Right cardiac atrium (tissue), 5 donors: ENCODE results near the gene RXRB. TPM values are rescaled to one million over a fixed set of nuclear protein-coding genes. Genes with fewer than 3 reads are reported as not detected.

Source experiments
- ATAC-seq, 2 donors: fragments of 200-7000 bp; cut with Tn5 transposase; one replicate each; pipeline versions ENCODE4 v1.8.0 to v1.9.1; 2020; ENCODE audit warnings: moderate library complexity in 2 of 2, mild to moderate bottlenecking in 1 of 2
- DNase-seq, 3 donors: peaks; one replicate each; pipeline ENCODE4 v3.0.0-alpha.2; 2020
- H3K27ac ChIP-seq: one replicate; pipeline ENCODE4 v1.5.1; 2013; ENCODE audit warnings: mild to moderate bottlenecking, low read length, control low read depth, moderate library complexity
- H3K27me3 ChIP-seq: one replicate; pipeline ENCODE4 v1.6.1; 2013; ENCODE audit not compliant: control insufficient read depth, insufficient read depth
- H3K4me1 ChIP-seq: one replicate; pipeline ENCODE4 v1.6.1; 2013; ENCODE audit warnings: low read length; ENCODE audit not compliant: control insufficient read depth, insufficient read depth
- H3K4me3 ChIP-seq: one replicate; pipeline ENCODE4 v1.5.1; 2013; ENCODE audit warnings: low read length, control low read depth
- H3K9me3 ChIP-seq: one replicate; pipeline ENCODE4 v1.6.1; 2013; ENCODE audit warnings: low read length; ENCODE audit not compliant: control insufficient read depth
- whole genome bisulfite sequencing: extraction: QIAGEN DNeasy Blood & Tissue Kit; methylation state at CpG from one replicate; pipeline ENCODE4 v1.1.7; 2013; 5-methylcytosine and 5-hydroxymethylcytosine counted together
- intact Hi-C, 4 donors: fragments of 100-400 bp; cut with DNase I; formaldehyde crosslinking; loops; one replicate each; pipeline versions ENCODE4 v1.11.0 to v1.14.0; 2022 to 2023
- polyA plus RNA-seq: library from polyadenylated mRNA; stranded (reverse); fragments of 200-250 nt; gene quantifications from one replicate; pipeline ENCODE4 v1.2.3, GENCODE V29; 2013
- total RNA-seq, 4 donors: library from RNA; stranded (reverse); fragmentation: NEBNext Ultra II Directional; extraction: Animal tissue kit (Norgen Biotek cat#: 25700); gene quantifications; one replicate each; pipeline ENCODE4 v1.2.1, GENCODE V29; 2021
- donor health status: healthy with polysubstance abuse.
- donor health status: DM: no; HTN: yes; CAD: no.
- donor health status: DM: no; HTN: no; CAD: no.
- donor health status: DM: no; HTN: yes; CAD: no; lungs with severe emphysema.
- donor health status: DM: yes; HTN: yes; CAD: no.

The RXRB gene
- total and polyA plus RNA-seq, 5 donors: 31.7 to 44.8 (median 33.6) TPM

GRCh38 chr6:33204165-33204414, 3.6 kb upstream of the RXRB start:
- H3K4me3 ChIP-seq: no peak overlapping the region
- DNase-seq (no peak), ATAC-seq (no peak)
- no peak overlapping the region for H3K27ac ChIP-seq
- peaks cover 15% of the 10 kb centered on the region for H3K4me1 ChIP-seq
- 5% methylated on average over 4 of the region's 4 CpGs for WGBS
- intact Hi-C loops: no loop called here
- H3K27me3 ChIP-seq: no peaks in the 10 kb centered on the region
- no peaks in the 10 kb centered on the region for H3K9me3 ChIP-seq

DNA sequence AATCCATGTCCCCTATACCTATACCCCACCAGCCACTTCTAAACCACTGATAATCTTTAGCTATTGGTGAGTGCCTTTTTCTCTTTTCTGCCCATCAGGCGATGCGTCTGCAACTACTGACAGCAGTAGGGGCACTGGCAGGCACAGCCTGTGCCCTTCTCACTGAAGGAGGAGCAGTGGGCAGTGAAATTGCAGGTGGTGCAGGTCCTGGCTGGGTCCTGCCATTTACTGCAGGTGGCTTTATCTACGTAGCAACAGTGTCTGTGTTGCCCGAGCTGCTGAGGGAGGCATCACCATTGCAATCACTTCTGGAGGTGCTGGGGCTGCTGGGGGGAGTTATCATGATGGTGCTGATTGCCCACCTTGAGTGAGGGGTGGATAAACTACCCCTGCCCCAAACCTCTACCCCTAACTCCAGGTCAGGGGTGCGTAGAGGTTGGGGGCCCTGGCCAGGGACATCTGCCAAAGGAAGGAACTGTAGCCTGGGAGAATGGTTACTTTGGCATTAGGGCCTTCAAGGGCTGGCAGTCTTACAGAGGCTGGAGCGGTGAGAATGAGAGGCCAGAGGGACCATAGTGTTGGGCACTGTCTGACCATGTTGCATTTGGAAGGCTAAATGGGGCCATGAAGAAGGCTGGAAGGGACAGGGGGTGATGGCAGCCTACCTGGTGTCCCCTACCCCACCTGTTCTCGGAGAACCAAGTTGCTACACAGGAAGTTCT, 3.1 kb upstream of the RXRB start:
- H3K27me3 ChIP-seq: no peaks in the 10 kb centered on the region
- peaks cover 15% of the 10 kb centered on the region for H3K4me1 ChIP-seq
- no peak overlapping the region for H3K27ac ChIP-seq
- WGBS: 82% methylated on average over 7 of the region's 7 CpGs
- DNase-seq: no peak
- ATAC-seq: no peak
- intact Hi-C loops: no loop called here
- no peak overlapping the region for H3K4me3 ChIP-seq
- H3K9me3 ChIP-seq: no peaks in the 10 kb centered on the region

DNA sequence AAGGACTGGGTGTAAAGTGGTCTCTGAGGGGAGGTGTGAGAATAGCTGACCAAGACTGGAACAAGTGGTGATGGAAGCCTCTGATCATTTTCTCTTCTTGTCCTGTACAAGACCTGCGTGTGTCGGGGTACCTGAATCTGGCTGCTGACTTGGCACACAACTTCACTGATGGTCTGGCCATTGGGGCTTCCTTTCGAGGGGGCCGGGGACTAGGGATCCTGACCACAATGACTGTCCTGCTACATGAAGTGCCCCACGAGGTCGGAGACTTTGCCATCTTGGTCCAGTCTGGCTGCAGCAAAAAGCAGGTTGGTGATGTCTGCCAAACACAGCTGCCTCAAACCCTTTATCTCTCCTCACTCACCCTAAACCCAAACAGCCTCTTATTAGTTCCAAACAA, 2.3 kb upstream of the RXRB start:
- WGBS: 87% methylated on average over 6 of the region's 6 CpGs
- no peak overlapping the region for H3K27ac ChIP-seq
- peaks cover 15% of the 10 kb centered on the region for H3K4me1 ChIP-seq
- H3K27me3 ChIP-seq: no peaks in the 10 kb centered on the region
- no peak overlapping the region for H3K4me3 ChIP-seq
- no peak for DNase-seq
- no peaks in the 10 kb centered on the region for H3K9me3 ChIP-seq
- ATAC-seq: no peak
- intact Hi-C loops: no loop called here

DNA sequence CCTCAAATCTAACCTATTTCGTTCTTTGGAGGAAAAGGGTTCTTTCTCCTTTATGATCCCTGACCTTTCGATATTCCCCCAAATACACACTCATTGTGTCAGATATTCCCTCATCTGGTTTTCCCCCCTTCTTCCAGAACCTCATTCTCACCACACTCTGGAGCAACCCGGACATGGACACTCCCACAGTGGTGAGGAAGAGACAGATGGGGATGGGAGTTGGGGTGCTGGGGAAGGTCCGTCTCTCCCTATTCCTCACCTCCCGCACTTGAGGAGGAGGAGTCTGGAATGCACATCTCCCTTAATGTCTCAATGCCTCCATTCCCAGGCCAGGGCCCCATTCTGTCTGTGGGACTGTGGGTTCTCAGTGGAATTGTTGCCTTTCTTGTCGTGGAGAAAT, 1.5 kb upstream of the RXRB start:
- intact Hi-C loops: no loop called here
- Histone ChIP-seq H3K27me3 (no peaks in the 10 kb centered on the region), H3K9me3 (no peaks in the 10 kb centered on the region), H3K4me1 (peaks cover 15% of the 10 kb centered on the region), H3K4me3 (peak overlapping the region; percentile 85), H3K27ac (no peak overlapping the region)
- DNase-seq (no peak), ATAC-seq (no peak)
- WGBS: 79% methylated on average over 6 of the region's 6 CpGs

DNA sequence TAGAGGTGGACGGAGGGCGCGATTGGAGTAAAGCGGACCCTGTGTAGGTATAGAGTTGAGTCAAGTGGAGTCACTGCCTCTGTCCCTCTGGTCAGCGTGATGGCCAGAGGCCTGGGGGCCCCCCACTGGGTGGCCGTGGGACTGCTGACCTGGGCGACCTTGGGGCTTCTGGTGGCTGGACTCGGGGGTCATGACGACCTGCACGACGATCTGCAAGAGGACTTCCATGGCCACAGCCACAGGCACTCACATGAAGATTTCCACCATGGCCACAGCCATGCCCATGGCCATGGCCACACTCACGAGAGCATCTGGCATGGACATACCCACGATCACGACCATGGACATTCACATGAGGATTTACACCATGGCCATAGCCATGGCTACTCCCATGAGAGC, 681 bp upstream of the RXRB start:
- intact Hi-C loops: no loop called here
- peak in 1 of 3 donors; percentile 75 for DNase-seq
- peak; percentile 2 to 3 for ATAC-seq
- H3K4me1 ChIP-seq: peaks cover 15% of the 10 kb centered on the region
- no peaks in the 10 kb centered on the region for H3K27me3 ChIP-seq
- 1% methylated on average over 14 of the region's 14 CpGs for whole genome bisulfite sequencing
- peak overlapping the region; percentile 87 for H3K27ac ChIP-seq
- no peaks in the 10 kb centered on the region for H3K9me3 ChIP-seq
- peak overlapping the region; percentile 85 for H3K4me3 ChIP-seq

DNA sequence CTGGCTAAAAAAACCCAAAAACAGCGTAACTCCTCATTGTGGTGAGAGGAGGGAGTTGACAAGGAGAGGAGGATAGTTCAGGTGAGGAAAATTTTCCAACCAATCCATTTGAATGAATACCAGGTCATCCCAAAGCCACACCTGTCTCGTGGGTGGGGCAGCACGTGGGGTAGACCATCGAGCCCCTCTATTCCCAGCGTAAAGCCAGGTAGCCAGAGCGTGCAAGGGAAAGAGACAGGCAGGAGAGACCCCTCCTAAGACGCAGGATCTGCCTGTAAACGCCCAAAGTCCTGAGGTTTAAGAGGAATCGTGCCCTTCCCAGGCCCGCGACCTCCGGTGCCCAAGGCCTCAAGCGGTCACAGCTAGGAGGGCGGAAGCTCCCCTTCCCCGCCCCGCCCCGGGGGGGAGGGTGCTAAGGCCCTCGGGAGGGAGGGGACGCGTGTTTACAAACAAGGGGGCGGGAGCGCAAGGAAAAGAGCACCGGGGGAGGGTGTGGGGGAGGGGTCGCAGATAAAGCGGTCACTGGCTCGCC, 712 bp downstream of the RXRB start:
- Histone ChIP-seq H3K4me1 (peaks cover 9% of the 10 kb centered on the region), H3K9me3 (no peaks in the 10 kb centered on the region), H3K4me3 (peak overlapping the region; percentile 85), H3K27ac (peak overlapping the region; percentile 95), H3K27me3 (no peaks in the 10 kb centered on the region)
- ATAC-seq: peak; percentile 35 to 59
- intact Hi-C loops: loop anchor here in 1 of 4 donors (5.0 kb wide), 1 partner anchor 37 kb away; no protein-coding TSS in a partner anchor
- 1% methylated on average over 26 of the region's 26 CpGs for WGBS
- peak; percentile 79 to 91 (median 89) for DNase-seq

- no peak for ATAC-seq
- intact Hi-C loops: loop anchor here in 1 of 4 donors (5.0 kb wide), 1 partner anchor 37 kb away; no protein-coding TSS in a partner anchor
- Histone ChIP-seq H3K27ac (no peak overlapping the region), H3K27me3 (no peaks in the 10 kb centered on the region), H3K9me3 (no peaks in the 10 kb centered on the region), H3K4me1 (peaks cover 7% of the 10 kb centered on the region), H3K4me3 (peak overlapping the region; percentile 85)
- peak in 1 of 3 donors; percentile 44 for DNase-seq
- 37% methylated on average over 3 of the region's 3 CpGs for WGBS
Observed at GRCh38 chr6:33198853-33199436, 1.5 kb downstream of the RXRB start.

DNA sequence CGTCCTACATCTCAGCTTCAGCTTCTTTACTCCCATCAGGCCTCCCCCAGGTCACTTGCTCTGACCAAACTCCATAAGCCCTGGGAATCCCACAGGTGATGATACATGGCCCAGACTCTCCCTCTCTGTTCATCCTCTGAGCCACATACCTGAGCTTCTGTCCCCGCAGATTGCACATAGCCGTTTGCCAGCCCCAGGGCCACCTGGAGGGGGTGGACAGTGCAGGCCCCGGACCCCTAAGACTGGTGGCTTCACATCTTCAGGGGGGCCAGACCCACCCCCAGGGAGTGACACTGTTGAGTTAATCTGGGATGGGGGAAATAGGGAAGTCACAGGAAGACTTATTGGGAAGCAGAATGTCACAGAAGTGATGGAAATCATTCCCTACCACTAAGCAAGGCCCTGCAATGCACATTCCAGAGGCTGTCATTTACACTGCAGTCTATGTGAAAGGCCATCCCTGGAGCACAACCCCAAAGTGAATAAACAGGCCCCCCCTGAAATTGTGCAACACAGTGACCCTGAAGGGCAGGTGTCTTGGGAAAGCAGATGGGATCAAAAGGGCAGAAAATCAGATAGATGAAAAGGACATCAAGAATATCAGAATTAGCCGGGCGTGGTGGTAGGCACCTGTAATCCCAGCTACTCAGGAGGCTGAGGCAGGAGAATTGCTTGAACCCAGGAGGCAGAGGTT, 2.2 kb downstream of the RXRB start:
- no peak overlapping the region for H3K27ac ChIP-seq
- intact Hi-C loops: loop anchor here in 1 of 4 donors (5.0 kb wide), 1 partner anchor 36 kb away; no protein-coding TSS in a partner anchor
- DNase-seq: peak in 1 of 3 donors; percentile 40
- H3K9me3 ChIP-seq: no peaks in the 10 kb centered on the region
- H3K4me1 ChIP-seq: peaks cover 4% of the 10 kb centered on the region
- no peak overlapping the region for H3K4me3 ChIP-seq
- WGBS: 70% methylated on average over 6 of the region's 6 CpGs
- ATAC-seq: no peak
- no peaks in the 10 kb centered on the region for H3K27me3 ChIP-seq

DNA sequence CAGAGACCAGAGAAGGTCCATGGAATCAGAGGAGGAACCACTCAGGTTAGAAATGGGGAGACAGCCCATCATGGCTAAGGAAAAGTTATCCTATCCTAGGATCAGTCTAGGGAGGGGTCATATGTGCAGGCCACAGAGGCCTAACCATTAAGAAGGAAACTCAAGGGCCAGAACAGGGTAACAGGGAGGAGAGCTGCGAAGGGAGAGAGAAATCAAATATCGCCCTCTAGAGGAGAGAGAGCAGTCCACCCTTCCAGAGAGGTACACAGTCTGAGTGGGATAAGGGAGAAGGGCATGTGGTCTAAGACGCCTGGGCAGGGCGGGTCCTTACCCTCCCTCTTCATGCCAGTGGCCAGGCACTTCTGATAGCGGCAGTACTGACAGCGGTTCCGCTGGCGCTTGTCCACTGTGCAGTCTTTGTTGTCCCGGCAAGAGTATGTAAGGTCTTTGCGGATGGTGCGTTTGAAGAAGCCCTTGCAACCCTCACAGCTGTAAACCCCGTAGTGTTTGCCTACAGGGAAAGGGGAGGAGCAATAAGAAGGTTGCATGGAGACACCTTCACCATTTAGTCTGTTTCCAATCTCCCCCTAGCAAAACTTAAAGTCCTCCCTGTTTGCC, 2.9 kb downstream of the RXRB start:
- 30% methylated on average over 12 of the region's 12 CpGs for WGBS
- Histone ChIP-seq H3K4me1 (peaks cover 4% of the 10 kb centered on the region), H3K4me3 (no peak overlapping the region), H3K27me3 (no peaks in the 10 kb centered on the region), H3K9me3 (no peaks in the 10 kb centered on the region), H3K27ac (no peak overlapping the region)
- ATAC-seq (peak; percentile 10 to 22), DNase-seq (peak in 2 of 3 donors; percentile 72 to 73)
- intact Hi-C loops: loop anchor here in 1 of 4 donors (5.0 kb wide), 1 partner anchor 35 kb away; no protein-coding TSS in a partner anchor

GRCh38 chr6:33195304-33196165, 4.9 kb downstream of the RXRB start:
- intact Hi-C loops: loop anchor here in 1 of 4 donors (5.0 kb wide), 1 partner anchor 33 kb away; no protein-coding TSS in a partner anchor
- Histone ChIP-seq H3K4me1 (peaks cover 3% of the 10 kb centered on the region), H3K9me3 (no peaks in the 10 kb centered on the region), H3K27ac (no peak overlapping the region), H3K27me3 (no peaks in the 10 kb centered on the region), H3K4me3 (no peak overlapping the region)
- WGBS: 72% methylated on average over 15 of the region's 15 CpGs
- ATAC-seq (no peak), DNase-seq (peak in 1 of 3 donors; percentile 56)
